Prostate gland (tissue), 2 donors: ENCODE measurements around the gene LRRN2.

ENCODE experiments used
- POLR2AphosphoS5 ChIP-seq: sonication (generic); formaldehyde crosslinking; IDR thresholded peaks from one replicate; pipeline ENCODE4 v1.6.1; 2017; ENCODE audit warnings: antibody characterized with exemption
- TF ChIP-seq, protein P1 (sequence below), 4 experiments: fragments of 200-600 bp in 2 of 4; fragments of 450-650 bp in 2 of 4; sonication (generic) in 2 of 4; IDR thresholded peaks; 1 replicate in 3 of 4; 2 replicates in 1 of 4; pipeline ENCODE4 v1.5.1; 2016 to 2019; ENCODE audit warnings: antibody characterized with exemption in 4 of 4, mild to moderate bottlenecking in 2 of 4, moderate library complexity in 2 of 4

- TF ChIP-seq, protein P1, sequence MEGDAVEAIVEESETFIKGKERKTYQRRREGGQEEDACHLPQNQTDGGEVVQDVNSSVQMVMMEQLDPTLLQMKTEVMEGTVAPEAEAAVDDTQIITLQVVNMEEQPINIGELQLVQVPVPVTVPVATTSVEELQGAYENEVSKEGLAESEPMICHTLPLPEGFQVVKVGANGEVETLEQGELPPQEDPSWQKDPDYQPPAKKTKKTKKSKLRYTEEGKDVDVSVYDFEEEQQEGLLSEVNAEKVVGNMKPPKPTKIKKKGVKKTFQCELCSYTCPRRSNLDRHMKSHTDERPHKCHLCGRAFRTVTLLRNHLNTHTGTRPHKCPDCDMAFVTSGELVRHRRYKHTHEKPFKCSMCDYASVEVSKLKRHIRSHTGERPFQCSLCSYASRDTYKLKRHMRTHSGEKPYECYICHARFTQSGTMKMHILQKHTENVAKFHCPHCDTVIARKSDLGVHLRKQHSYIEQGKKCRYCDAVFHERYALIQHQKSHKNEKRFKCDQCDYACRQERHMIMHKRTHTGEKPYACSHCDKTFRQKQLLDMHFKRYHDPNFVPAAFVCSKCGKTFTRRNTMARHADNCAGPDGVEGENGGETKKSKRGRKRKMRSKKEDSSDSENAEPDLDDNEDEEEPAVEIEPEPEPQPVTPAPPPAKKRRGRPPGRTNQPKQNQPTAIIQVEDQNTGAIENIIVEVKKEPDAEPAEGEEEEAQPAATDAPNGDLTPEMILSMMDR (IDR thresholded peaks at IDR 0.05): no peak
- TF ChIP-seq POLR2AphosphoS5: no peak
These were observed 7.7 kb downstream of the LRRN2 start for GRCh38 chr1:204677864-204678263.
